Measurements from ENCODE around the gene AMIGO1. TPM values are rescaled to one million over a fixed set of nuclear protein-coding genes. Genes with fewer than 3 reads are reported as not detected.

AMIGO1 gene
- total RNA-seq, 1 experiment from 2014 or later = 0.10 TPM

- BruUV-seq (replicated peaks) = no TSS peak
- CTCF ChIA-PET = interaction anchor here (0.8 to 7.1 kb wide), 4 partner anchors 10 to 54 kb away, joined by 3 to 146 read pairs (median 8); no protein-coding TSS in a partner anchor
- H3K79me2 ChIP-seq (ENCODE audit: insufficient read depth, low read length) = no peaks in the 10 kb centered on the region; the same call in 1 of the 2 replicates
- ATAC-seq = no peak
- H3K4me3 ChIP-seq (replicated peaks in 1 of 2; ENCODE audit: low read depth in 1 of 2, low read length in 2 of 2) = no peak overlapping the region
- H3K9ac ChIP-seq (ENCODE audit: low read length) = no peak overlapping the region
- H3K27me3 ChIP-seq (ENCODE audit: insufficient read depth, low read length) = no peaks in the 10 kb centered on the region
- no peak for DNase-seq (ENCODE audit: low read depth, low spot score)
- intact Hi-C loops (cut with micrococcal nuclease) = no loop called here
- H2AFZ ChIP-seq (ENCODE audit: low read depth, low read length, poor library complexity, severe bottlenecking) = no peak overlapping the region
- H3K9me3 ChIP-seq (ENCODE audit: control insufficient read depth in 1 of 2, insufficient read depth in 1 of 2, low read depth in 1 of 2, low read length in 2 of 2) = no peaks in the 10 kb centered on the region
- POLR2A ChIA-PET = no interaction called here
- H3K4me1 ChIP-seq (ENCODE audit: control insufficient read depth in 1 of 2, insufficient read depth in 2 of 2, low read length in 2 of 2) = peaks cover 10 to 14% of the 10 kb centered on the region in 2 experiments; a peak in 2 of 4 replicates
- TF ChIP-seq EGR1 (IDR thresholded peaks at IDR 0.05; ENCODE audit: low read depth) (no peak), JUND (IDR thresholded peaks at IDR 0.05) (no peak), REST (IDR thresholded peaks at IDR 0.05; ENCODE audit: low read depth) (no peak), MAX (IDR thresholded peaks at IDR 0.05) (no peak), SIN3A (IDR thresholded peaks at IDR 0.05; ENCODE audit: low read depth) (no peak), ELF1 (IDR thresholded peaks at IDR 0.05; ENCODE audit: borderline replicate concordance, low read depth) (no peak), ZNF274 (IDR thresholded peaks at IDR 0.05; ENCODE audit: low read depth, low read length) (no peak), POLR2A (IDR thresholded peaks at IDR 0.05; ENCODE audit: borderline replicate concordance, extremely low read depth, insufficient read depth, insufficient read length) (no peak), POLR2AphosphoS5 (IDR thresholded peaks at IDR 0.05; ENCODE audit: low read depth, low read length) (no peak)
- no peak overlapping the region for H3K27ac ChIP-seq (ENCODE audit: low read depth, low read length)
- peaks cover 4 to 5% of the 10 kb centered on the region in 2 experiments; a peak in 1 of 4 replicates for H3K36me3 ChIP-seq (ENCODE audit: control insufficient read depth in 1 of 2, insufficient read depth in 2 of 2, low read length in 2 of 2)
- no peaks in the 10 kb centered on the region for H4K20me1 ChIP-seq (ENCODE audit: insufficient read depth)
- RAD21 ChIA-PET (ENCODE audit: low non-redundant PET in 1 of 2, low total read pairs in 2 of 2, uncharacterized antibody in 2 of 2, unreplicated experiment in 2 of 2) = no interaction called here
- no peak overlapping the region for H3K4me2 ChIP-seq (ENCODE audit: low read length)
- H3K9me2 ChIP-seq (ENCODE audit: insufficient read depth) = no peaks in the 10 kb centered on the region
Measured at GRCh38 chr1:109492779-109493178, 16.7 kb downstream of the AMIGO1 start.
